Measurements from ENCODE around the gene ATPAF1.

DNA sequence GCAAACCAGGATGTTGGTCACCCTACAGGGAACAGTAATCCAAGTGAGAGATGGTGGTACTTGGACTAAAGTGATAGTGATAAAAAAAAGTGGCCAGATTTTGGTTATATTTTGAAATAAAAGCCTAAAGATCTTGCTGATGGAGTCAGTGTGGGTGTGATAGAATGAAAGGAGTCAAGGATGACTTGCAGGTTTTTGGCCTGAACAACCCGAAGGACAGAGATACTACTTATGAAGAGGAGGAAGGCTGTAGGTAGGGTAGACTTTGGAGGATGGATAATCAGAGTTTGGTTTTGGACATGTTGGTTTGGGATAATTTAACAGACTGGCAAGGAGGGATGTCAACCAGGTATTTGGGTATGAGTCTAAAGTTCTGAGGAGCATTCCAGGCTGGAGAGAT is 2.0 kb upstream of the ATPAF1 start:
- TF ChIP-seq ZNF589 (CRISPR knock-in tag; IDR thresholded peaks at IDR 0.05; ENCODE audit: low read depth), result no peak
- TF ChIP-seq YY1 (IDR thresholded peaks at IDR 0.05; ENCODE audit: borderline replicate concordance in 1 of 3, control insufficient read depth in 1 of 3, extremely low read depth in 1 of 3, insufficient read depth in 3 of 3, insufficient read length in 1 of 3, insufficient replicate concordance in 2 of 3, low read depth in 1 of 3, low read length in 2 of 3), result no peak
- TF ChIP-seq, protein P1, sequence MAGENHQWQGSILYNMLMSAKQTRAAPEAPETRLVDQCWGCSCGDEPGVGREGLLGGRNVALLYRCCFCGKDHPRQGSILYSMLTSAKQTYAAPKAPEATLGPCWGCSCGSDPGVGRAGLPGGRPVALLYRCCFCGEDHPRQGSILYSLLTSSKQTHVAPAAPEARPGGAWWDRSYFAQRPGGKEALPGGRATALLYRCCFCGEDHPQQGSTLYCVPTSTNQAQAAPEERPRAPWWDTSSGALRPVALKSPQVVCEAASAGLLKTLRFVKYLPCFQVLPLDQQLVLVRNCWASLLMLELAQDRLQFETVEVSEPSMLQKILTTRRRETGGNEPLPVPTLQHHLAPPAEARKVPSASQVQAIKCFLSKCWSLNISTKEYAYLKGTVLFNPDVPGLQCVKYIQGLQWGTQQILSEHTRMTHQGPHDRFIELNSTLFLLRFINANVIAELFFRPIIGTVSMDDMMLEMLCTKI (IDR thresholded peaks at IDR 0.05; ENCODE audit: partially characterized antibody), result no peak

All from K562 (cell line).